HUES6 (cell line): Measurements from ENCODE around the gene CPSF4L.
"Not testable (repeated sequence)": the region's sequence is repeated elsewhere in the genome, so short reads cannot be mapped to it uniquely, and the experiment has no call there.

ENCODE experiments used
- H3K27ac ChIP-seq: 2 replicates; pipeline ENCODE4 v1.7.0; 2013; ENCODE audit warnings: low read depth, mild to moderate bottlenecking, low read length, inconsistent platforms
- H3K27me3 ChIP-seq: 2 replicates; pipeline ENCODE4 v1.6.1; 2013; ENCODE audit warnings: low read length; ENCODE audit not compliant: control insufficient read depth, insufficient read depth
- H3K36me3 ChIP-seq: 2 replicates; pipeline ENCODE4 v1.6.1; 2013; ENCODE audit warnings: low read length; ENCODE audit not compliant: control insufficient read depth, insufficient read depth
- H3K4me1 ChIP-seq: 2 replicates; pipeline ENCODE4 v1.6.1; 2013; ENCODE audit warnings: low read length; ENCODE audit not compliant: control insufficient read depth, insufficient read depth
- H3K4me3 ChIP-seq: 2 replicates; pipeline ENCODE4 v1.5.1; 2013; ENCODE audit warnings: low read depth, low read length
- H3K9ac ChIP-seq: one replicate; pipeline ENCODE4 v1.6.1; 2013; ENCODE audit warnings: mild to moderate bottlenecking, low read length
- H3K9me3 ChIP-seq: 2 replicates; pipeline ENCODE4 v1.6.1; 2013; ENCODE audit warnings: low read depth, low read length; ENCODE audit not compliant: control insufficient read depth, insufficient read depth

Gene CPSF4L

DNA sequence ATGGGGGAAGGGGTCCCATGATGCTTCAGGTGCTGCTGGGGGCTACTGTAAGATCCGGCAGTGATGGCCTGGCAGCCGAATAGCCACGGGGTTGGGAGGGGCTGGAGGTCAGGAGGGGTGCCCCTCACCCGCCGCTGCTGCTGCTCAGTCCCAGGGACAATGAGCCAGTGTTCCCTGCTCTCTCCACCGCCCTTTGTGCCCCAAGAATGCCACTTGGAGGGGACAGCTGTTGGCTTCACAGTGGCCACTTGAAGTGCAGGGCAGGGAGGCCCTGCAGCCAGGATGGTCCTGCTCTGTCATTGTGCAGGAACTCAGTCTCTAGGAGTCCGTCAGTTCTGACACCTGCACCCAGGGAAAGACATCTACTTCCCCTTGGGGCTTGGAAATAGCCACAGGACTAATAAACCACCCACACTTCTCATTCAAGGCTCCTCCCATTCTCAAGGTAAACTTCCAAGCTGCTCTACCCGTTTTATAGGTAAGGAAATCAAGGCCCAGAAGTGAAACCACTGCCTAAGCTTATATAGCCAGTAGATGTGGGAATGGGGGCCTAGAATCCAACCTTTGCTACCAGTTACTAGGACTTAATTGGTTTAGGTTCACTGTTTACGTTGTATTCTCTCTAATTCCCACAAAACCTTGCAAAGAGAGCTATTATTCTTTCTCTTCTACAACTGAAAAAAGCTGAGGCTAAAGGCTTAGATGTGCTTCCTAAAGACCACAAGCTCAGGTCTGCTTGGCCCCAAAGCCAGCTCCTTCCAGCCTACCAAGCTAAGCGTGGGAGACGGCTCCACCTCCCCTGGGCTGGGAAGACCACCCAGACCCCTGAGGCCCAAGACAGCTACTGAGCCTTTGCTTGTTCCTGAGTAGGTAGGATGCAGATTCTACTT lies 6.2 kb upstream of the CPSF4L start:
- no peak overlapping the region for H3K9ac ChIP-seq
- no peaks in the 10 kb centered on the region for H3K36me3 ChIP-seq
- H3K4me1 ChIP-seq, result peaks cover 5% of the 10 kb centered on the region; the same call in 1 of the 2 replicates
- no peak overlapping the region for H3K27ac ChIP-seq
- 0 out of 2 replicates have a peak, but pooled peaks cover 5% of the 10 kb centered on the region for H3K9me3 ChIP-seq
- peaks cover 6% of the 10 kb centered on the region; the same call in 1 of the 2 replicates for H3K27me3 ChIP-seq
- H3K4me3 ChIP-seq, result no peak overlapping the region

- Histone ChIP-seq H3K4me3 (no peak overlapping the region), H3K9me3 (0 out of 2 replicates have a peak, but pooled peaks cover 5% of the 10 kb centered on the region), H3K9ac (no peak overlapping the region), H3K27me3 (peaks cover 6% of the 10 kb centered on the region; the same call in 1 of the 2 replicates), H3K27ac (no peak overlapping the region), H3K4me1 (peaks cover 16% of the 10 kb centered on the region), H3K36me3 (no peaks in the 10 kb centered on the region)
Measured at GRCh38 chr17:73266796-73267195, 5.1 kb upstream of the CPSF4L start.

DNA sequence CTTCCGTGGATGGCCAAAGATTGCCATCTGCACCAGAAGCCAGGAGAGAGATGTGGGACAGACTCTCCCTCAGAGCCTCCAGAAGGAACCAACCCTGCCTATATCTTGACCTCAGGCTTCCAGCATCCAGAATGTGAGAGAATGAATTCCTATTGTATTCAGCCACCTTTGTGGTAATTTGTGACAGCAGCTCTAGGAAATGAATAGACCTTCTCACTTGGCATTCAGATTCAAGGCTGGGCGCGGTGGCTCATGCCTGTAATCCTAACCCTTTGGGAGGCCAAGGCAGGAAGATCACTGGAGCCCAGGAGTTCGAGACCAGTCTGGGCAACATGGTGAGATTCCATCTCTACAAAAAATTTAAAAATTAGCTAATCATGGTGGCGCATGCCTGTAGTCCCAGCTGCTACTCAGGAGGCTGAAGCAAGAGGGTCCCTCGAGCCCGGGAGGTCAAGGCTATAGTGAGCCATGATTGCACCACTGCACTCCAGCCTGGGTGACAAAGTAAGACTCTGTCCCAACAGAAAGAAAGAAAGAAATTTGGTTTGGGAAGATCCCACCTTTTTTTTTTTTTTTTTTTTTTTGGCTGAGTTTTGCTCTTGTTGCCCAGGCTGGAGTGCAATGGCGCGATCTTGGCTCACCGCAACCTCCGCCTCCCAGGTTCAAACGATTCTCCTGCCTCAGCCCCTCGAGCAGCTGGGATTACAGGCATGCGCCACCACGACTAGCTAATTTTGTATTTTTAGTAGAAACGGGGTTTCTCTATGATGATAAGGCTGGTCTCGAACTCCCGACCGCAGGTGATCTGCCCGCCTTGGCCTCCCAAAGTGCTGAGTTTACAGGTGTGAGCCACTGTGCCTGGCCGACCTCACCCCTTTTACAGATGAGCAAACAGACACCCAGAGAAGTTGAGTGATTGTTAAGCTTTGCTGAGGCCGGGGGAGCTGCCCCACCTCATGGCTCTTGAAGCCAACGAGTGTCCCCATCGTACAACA lies 4.3 kb upstream of the CPSF4L start:
- H3K36me3 ChIP-seq, result no peaks in the 10 kb centered on the region
- H3K4me3 ChIP-seq, result no peak overlapping the region
- H3K9ac ChIP-seq, result no peak overlapping the region
- 0 out of 2 replicates have a peak, but pooled peaks cover 5% of the 10 kb centered on the region for H3K9me3 ChIP-seq
- peaks cover 20% of the 10 kb centered on the region for H3K4me1 ChIP-seq
- H3K27ac ChIP-seq, result no peak overlapping the region
- H3K27me3 ChIP-seq, result peaks cover 7% of the 10 kb centered on the region; the same call in 1 of the 2 replicates

DNA sequence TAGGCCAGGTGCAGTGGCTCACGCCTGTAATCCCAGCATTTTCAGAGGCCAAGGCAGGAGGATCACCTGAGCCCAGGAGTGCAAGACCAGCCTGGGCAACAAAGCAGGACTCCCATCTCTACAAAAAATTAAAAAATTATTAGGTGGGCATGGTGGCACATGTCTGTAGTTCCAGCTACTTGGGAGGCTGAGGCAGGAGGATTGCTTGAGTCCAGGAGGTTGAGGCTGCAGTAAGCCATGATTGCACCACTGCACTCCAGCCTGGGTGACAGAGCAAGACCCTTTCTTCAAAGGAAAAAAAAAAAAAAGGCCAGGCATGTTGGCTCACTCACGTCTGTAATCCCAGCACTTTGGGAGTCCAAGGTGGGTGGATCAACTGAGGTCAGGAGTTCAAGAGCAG lies 2.8 kb upstream of the CPSF4L start:
- not testable (repeated sequence) for H3K4me3 ChIP-seq, H3K9ac ChIP-seq, H3K9me3 ChIP-seq, H3K27me3 ChIP-seq, H3K36me3 ChIP-seq, H3K27ac ChIP-seq
- peaks cover 20% of the 10 kb centered on the region for H3K4me1 ChIP-seq

DNA sequence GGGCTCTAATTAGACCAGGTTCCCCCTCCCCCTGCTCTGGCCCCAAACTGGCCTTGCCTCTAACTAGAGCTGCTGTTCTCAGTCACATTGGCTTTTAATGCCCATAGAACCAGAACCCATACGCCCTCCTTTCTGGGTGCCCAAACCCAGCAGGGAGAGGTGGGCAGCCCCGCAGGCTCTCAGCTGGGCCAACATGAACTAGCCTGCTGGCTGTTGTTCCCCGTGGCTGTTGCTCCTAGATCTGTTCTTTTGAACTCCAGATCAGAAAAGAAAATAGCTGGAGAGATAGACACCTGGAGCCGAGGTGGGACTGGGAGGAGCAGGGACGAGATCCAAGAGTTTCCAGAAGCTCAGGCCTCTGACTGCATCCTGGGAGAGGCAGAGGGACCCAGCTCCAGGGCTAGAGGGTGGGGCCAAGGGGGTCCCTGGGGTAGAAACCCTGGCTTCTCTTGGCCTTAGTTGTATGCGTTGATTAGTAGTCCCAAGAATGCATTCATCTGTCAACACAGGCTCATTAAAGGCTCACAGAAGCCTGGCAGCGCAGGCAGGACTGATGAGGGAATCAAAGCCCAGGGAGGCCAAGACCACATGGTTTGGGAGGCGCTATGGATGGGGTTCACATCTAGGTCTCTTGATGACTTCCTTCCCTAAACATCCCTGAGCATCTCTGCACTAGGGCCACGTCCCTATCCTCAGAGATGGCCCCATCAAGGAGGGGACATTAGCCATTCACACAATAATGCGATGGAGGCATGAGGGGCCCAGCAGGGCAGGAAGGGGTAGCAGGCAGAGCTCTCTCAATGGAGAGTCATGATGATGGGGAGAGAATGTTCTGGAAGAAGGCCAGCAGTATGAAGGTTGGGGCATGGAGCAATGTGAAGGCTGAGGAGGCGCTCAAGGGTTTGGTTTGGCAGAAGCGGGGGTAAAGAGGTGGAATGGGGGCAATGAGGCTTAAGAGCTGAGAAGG lies 1.3 kb upstream of the CPSF4L start:
- Histone ChIP-seq H3K9ac (no peak overlapping the region), H3K27me3 (peaks cover 9% of the 10 kb centered on the region; the same call in 1 of the 2 replicates), H3K9me3 (no peaks in the 10 kb centered on the region), H3K36me3 (no peaks in the 10 kb centered on the region), H3K27ac (no peak overlapping the region), H3K4me1 (peaks cover 20% of the 10 kb centered on the region), H3K4me3 (peak overlapping the region; percentile 25; the same call in 1 of the 2 replicates)

DNA sequence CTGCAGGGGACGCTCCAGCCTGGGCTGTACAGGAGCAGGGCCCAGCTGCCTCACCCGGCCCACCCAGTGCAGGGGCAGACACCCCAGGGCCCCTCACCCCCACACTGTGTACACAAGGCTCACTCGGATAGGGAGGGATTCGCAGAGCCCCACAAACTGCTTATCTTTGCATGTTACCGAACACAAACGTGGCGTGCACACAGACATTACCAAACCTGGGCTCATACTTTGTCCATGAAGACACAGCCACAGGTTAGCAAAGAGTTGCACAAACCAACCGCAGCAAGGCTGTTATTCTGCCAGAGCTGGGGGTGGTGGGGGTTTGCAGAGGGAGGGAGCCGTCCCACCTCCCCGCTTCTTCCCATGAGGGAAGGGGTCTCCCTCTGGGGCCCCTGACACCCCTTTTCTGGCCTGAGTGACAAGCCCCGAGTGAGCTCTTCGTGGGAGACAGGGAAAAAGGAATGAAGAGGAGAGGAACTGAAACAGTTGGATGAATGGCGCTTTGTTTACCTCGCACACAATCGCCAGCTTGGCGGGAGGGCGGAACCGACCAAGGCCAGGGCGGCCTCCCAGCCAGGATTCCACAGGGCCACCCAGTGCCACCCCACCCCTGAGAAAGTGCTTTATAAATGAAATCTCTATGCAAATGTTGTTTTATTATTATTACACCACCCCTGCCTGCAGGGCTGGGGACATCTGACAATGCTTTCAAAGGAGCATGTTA lies 434 bp upstream of the CPSF4L start:
- H3K9ac ChIP-seq, result peak overlapping the region; percentile 41
- H3K4me3 ChIP-seq, result peak overlapping the region; percentile 25; the same call in 1 of the 2 replicates

GRCh38 chr17:73257516-73257915 lies 4.2 kb downstream of the CPSF4L start:
- Histone ChIP-seq H3K9me3 (no peaks in the 10 kb centered on the region), H3K36me3 (no peaks in the 10 kb centered on the region), H3K9ac (no peak overlapping the region), H3K4me3 (no peak overlapping the region), H3K4me1 (peaks cover 18% of the 10 kb centered on the region), H3K27ac (no peak overlapping the region), H3K27me3 (0 out of 2 replicates have a peak, but pooled peaks cover 3% of the 10 kb centered on the region)

More for the DNA sequence above, 434 bp upstream of the CPSF4L start:
- Histone ChIP-seq H3K27me3 (peaks cover 9% of the 10 kb centered on the region; the same call in 1 of the 2 replicates), H3K36me3 (no peaks in the 10 kb centered on the region), H3K27ac (no peak overlapping the region), H3K4me1 (peaks cover 20% of the 10 kb centered on the region), H3K9me3 (no peaks in the 10 kb centered on the region)

GRCh38 chr17:73256220-73256619 lies 5.5 kb downstream of the CPSF4L start:
- Histone ChIP-seq H3K36me3 (no peaks in the 10 kb centered on the region), H3K27me3 (0 out of 2 replicates have a peak, but pooled peaks cover 3% of the 10 kb centered on the region), H3K27ac (no peak overlapping the region), H3K9me3 (no peaks in the 10 kb centered on the region), H3K4me1 (peaks cover 7% of the 10 kb centered on the region), H3K9ac (no peak overlapping the region), H3K4me3 (no peak overlapping the region)

GRCh38 chr17:73255671-73256181 lies 6.0 kb downstream of the CPSF4L start:
- no peak overlapping the region for H3K4me3 ChIP-seq
- no peak overlapping the region for H3K27ac ChIP-seq
- H3K9ac ChIP-seq, result no peak overlapping the region

More at GRCh38 chr17:73255671-73256181, 6.0 kb downstream of the CPSF4L start:
- Histone ChIP-seq H3K4me1 (peaks cover 7% of the 10 kb centered on the region), H3K27me3 (no peaks in the 10 kb centered on the region), H3K36me3 (no peaks in the 10 kb centered on the region), H3K9me3 (no peaks in the 10 kb centered on the region)
